ENCODE data around the gene JUP.

The JUP gene

GRCh38 chr17:41717408-41718286 lies 68.9 kb downstream of the JUP start:
- no peak for DNase-seq

- DNase-seq: no peak
Observed at GRCh38 chr17:41711669-41712400, 74.7 kb downstream of the JUP start, which contains the start of gene GAST. Gene GAST (plus strand): TSS chr17:41712331. CDS start chr17:41715437, 3,106 bp downstream.

GRCh38 chr17:41710472-41711090 lies 75.9 kb downstream of the JUP start:
- peak; percentile 39 to 72 for DNase-seq

GRCh38 chr17:41707803-41708669 lies 78.5 kb downstream of the JUP start:
- no peak for DNase-seq

- no peak for DNase-seq
Observed at GRCh38 chr17:41705271-41705991, 81.1 kb downstream of the JUP start.

Measured in hippocampal formation (tissue), 2 donors.